IMR-90 (cell line): ENCODE data around the gene CHD6. TPM values are rescaled to one million over a fixed set of nuclear protein-coding genes. Genes with fewer than 3 reads are reported as not detected.

Experiments used
- ATAC-seq: fragments of 200-7000 bp; cut with Tn5 transposase; 2 replicates; pipeline ENCODE4 v1.9.1; 2020; ENCODE audit warnings: low read depth, mild to moderate bottlenecking, moderate library complexity
- BruUV-seq: library from RNA; stranded (reverse); fragments of 400-500 nt; replicated peaks from 2 replicates; lab custom pipeline; 2021; lab: Mats Ljungman, UMichigan
- CTCF ChIA-PET: fragments of 300-600 bp; formaldehyde crosslinking; extraction: SDS; loops from one replicate; lab custom pipeline; 2021; ENCODE audit warnings: antibody characterized with exemption; lab: Yijun Ruan, JAX
- POLR2A ChIA-PET: fragments of 300-600 bp; sonication (Branson Sonifier 250); formaldehyde crosslinking; loops from one replicate; lab custom pipeline; 2022; ENCODE audit warnings: antibody characterized with exemption; ENCODE audit not compliant: unreplicated experiment; lab: Charles Lee
- DNase-seq: peaks from one replicate; pipeline ENCODE4 v3.0.0; 2013
- H2AFZ ChIP-seq: replicated peaks from 2 replicates; pipeline ENCODE3; 2013; ENCODE audit warnings: low read length, mild to moderate bottlenecking; ENCODE audit not compliant: poor library complexity
- H2AK5ac ChIP-seq: 2 replicates; pipeline ENCODE4 v1.6.1; 2013; ENCODE audit warnings: low read depth, low read length, inconsistent platforms
- H2AK9ac ChIP-seq: replicated peaks from 2 replicates; pipeline ENCODE3; 2013; ENCODE audit warnings: mild to moderate bottlenecking, low read depth, low read length, moderate library complexity; ENCODE audit not compliant: poor library complexity
- H2BK120ac ChIP-seq: 2 replicates; pipeline ENCODE4 v1.6.1; 2013; ENCODE audit warnings: low read depth, low read length, inconsistent platforms
- H2BK15ac ChIP-seq: 3 replicates; pipeline ENCODE4 v1.6.1; 2013; ENCODE audit warnings: low read depth, low read length, inconsistent platforms
- H2BK20ac ChIP-seq: 2 replicates; pipeline ENCODE4 v1.6.1; 2013; ENCODE audit warnings: low read depth, mild to moderate bottlenecking, inconsistent platforms, low read length, moderate library complexity
- H2BK5ac ChIP-seq: 2 replicates; pipeline ENCODE4 v1.6.1; 2013; ENCODE audit warnings: mild to moderate bottlenecking, low read depth, low read length, inconsistent platforms; ENCODE audit not compliant: poor library complexity, severe bottlenecking
- H3K14ac ChIP-seq: replicated peaks from 2 replicates; pipeline ENCODE4 v1.6.1; 2013; ENCODE audit warnings: low read depth, low read length, inconsistent platforms
- H3K18ac ChIP-seq: 2 replicates; pipeline ENCODE4 v1.6.1; 2013; ENCODE audit warnings: low read depth, low read length, control low read depth
- H3K23ac ChIP-seq: 2 replicates; pipeline ENCODE4 v1.6.1; 2013; ENCODE audit warnings: low read depth, low read length, inconsistent platforms
- H3K27ac ChIP-seq: 2 replicates; pipeline ENCODE4 v1.5.1; 2013; ENCODE audit warnings: mild to moderate bottlenecking, control low read depth, low read length; ENCODE audit not compliant: insufficient read depth
- H3K27me3 ChIP-seq: 2 replicates; pipeline ENCODE4 v1.6.1; 2013; ENCODE audit warnings: low read length; ENCODE audit not compliant: control insufficient read depth, insufficient read depth
- H3K36me3 ChIP-seq: 2 replicates; pipeline ENCODE4 v1.6.1; 2013; ENCODE audit warnings: low read length, mixed read lengths; ENCODE audit not compliant: control insufficient read depth, insufficient read depth
- H3K4ac ChIP-seq: 2 replicates; pipeline ENCODE4 v1.6.1; 2013; ENCODE audit warnings: low read depth, low read length, inconsistent platforms
- H3K4me1 ChIP-seq: 2 replicates; pipeline ENCODE4 v1.6.1; 2013; ENCODE audit warnings: low read length, mixed read lengths; ENCODE audit not compliant: control insufficient read depth, insufficient read depth
- H3K4me2 ChIP-seq: 2 replicates; pipeline ENCODE4 v1.6.1; 2013; ENCODE audit warnings: low read depth, mild to moderate bottlenecking, control low read depth, low read length, moderate library complexity
- H3K4me3 ChIP-seq: 2 replicates; pipeline ENCODE4 v1.5.1; 2013; ENCODE audit warnings: low read depth, mild to moderate bottlenecking, control low read depth, low read length, moderate library complexity; ENCODE audit not compliant: insufficient read depth
- H3K56ac ChIP-seq: 2 replicates; pipeline ENCODE4 v1.6.1; 2013; ENCODE audit warnings: low read length, inconsistent platforms; ENCODE audit not compliant: insufficient read depth; ENCODE audit errors: extremely low read depth
- H3K79me1 ChIP-seq, 2 experiments: 2 replicates each; pipeline ENCODE4 v1.6.1; 2013; ENCODE audit warnings: low read length in 2 of 2, inconsistent platforms in 1 of 2, low read depth in 1 of 2
- H3K9ac ChIP-seq: 2 replicates; pipeline ENCODE4 v1.6.1; 2013; ENCODE audit warnings: low read depth, low read length, control low read depth
- H3K9me1 ChIP-seq: 2 replicates; pipeline ENCODE4 v1.6.1; 2013; ENCODE audit warnings: low read length, inconsistent platforms; ENCODE audit not compliant: insufficient read depth
- H3K9me3 ChIP-seq: 2 replicates; pipeline ENCODE4 v1.6.1; 2013; ENCODE audit warnings: low read length; ENCODE audit not compliant: control insufficient read depth, insufficient read depth
- H4K20me1 ChIP-seq: 2 replicates; pipeline ENCODE4 v1.6.1; 2013; ENCODE audit warnings: low read length, inconsistent platforms; ENCODE audit not compliant: insufficient read depth
- H4K5ac ChIP-seq: 2 replicates; pipeline ENCODE4 v1.6.1; 2013; ENCODE audit warnings: mild to moderate bottlenecking, low read depth, low read length, control low read depth
- H4K8ac ChIP-seq, 2 experiments: 2 replicates each; pipeline ENCODE4 v1.6.1; 2013; ENCODE audit warnings: low read depth in 2 of 2, low read length in 2 of 2, control low read depth in 1 of 2, inconsistent platforms in 1 of 2
- H4K91ac ChIP-seq: 2 replicates; pipeline ENCODE4 v1.6.1; 2013; ENCODE audit warnings: low read depth, low read length, inconsistent platforms; ENCODE audit not compliant: insufficient read depth
- CEBPB ChIP-seq: IDR thresholded peaks from 2 replicates; pipeline ENCODE4 v1.6.1; 2012; ENCODE audit warnings: low read depth, low read length, improper control_type of control experiment
- WGBS, 2 experiments: methylation state at CpG; one replicate each; pipeline versions ENCODE4 v1.1.5 to v1.1.7; 2013; ENCODE audit warnings: missing lambda C conversion rate in 2 of 2; ENCODE audit not compliant: insufficient read length in 1 of 2; ENCODE audit errors: extremely low coverage in 2 of 2; 5-methylcytosine and 5-hydroxymethylcytosine counted together
- dilution Hi-C: fragments of 300-500 bp; cut with HindIII; formaldehyde crosslinking; loops from one replicate; pipeline ENCODE4 v1.14.3; 2018; ENCODE audit warnings: low sequenced_read_pairs; ENCODE audit not compliant: unreplicated experiment
- in situ Hi-C: fragments of 300-500 bp; cut with MboI; formaldehyde crosslinking; loops from 3 replicates; pipeline ENCODE4 v1.14.3; 2019; ENCODE audit warnings: low sequenced_read_pairs, inconsistent platforms, mixed read lengths
- intact Hi-C: fragments of 100-400 bp; cut with micrococcal nuclease; formaldehyde crosslinking; loops from 2 replicates; pipeline ENCODE4 v1.10.0; 2022
- polyA plus RNA-seq, 3 experiments: library from polyadenylated mRNA; depleted of rRNA; stranded (reverse); fragments of >200 nt; gene quantifications; 2 replicates each; pipeline ENCODE4 v1.2.3, GENCODE V29; 2012; ENCODE audit warnings: low replicate concordance in 1 of 3
- total RNA-seq: library from RNA; depleted of rRNA; stranded (reverse); fragments of >200 nt; gene quantifications from 2 replicates; pipeline ENCODE4 v1.2.3, GENCODE V29; 2012
- TF ChIP-seq, protein P1 (sequence below): fragments of 150-350 bp; IDR thresholded peaks from 2 replicates; pipeline ENCODE4 v1.6.1; 2016; ENCODE audit warnings: low read depth, mild to moderate bottlenecking, low read length, moderate library complexity, borderline replicate concordance

The CHD6 gene
- total and polyA plus RNA-seq, 2 of the 4 experiments (the other 2 are of a cell fraction): 8.8 to 26.7 TPM

DNA sequence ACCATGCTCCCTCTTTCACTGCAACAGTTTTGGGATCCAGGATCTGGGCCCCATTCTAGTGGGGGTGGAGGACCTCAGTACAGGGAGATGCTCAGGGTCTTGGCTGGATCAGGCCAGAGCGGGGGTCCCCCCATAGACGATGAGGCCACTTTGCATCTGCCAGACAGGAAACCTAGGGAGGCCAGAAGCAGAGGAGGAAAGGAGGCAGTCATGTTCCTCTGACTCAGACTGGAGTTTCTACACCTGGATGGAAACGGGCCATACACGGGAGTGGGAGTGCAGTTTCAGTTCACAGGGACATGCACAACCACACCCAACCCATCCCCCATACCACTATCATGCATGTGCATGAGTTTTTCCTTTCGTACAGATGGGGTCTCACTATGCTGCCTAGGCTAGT is 248.0 kb downstream of the CHD6 start:
- no TSS peak for BruUV-seq
- Histone ChIP-seq H3K4ac (no peak overlapping the region), H3K4me1 (no peaks in the 10 kb centered on the region), H2AFZ (no peak overlapping the region), H2BK120ac (no peak overlapping the region), H3K18ac (no peak overlapping the region), H3K4me3 (no peak overlapping the region), H2AK9ac (no peak overlapping the region), H3K9me1 (no peaks in the 10 kb centered on the region), H4K5ac (no peak overlapping the region), H2BK5ac (no peak overlapping the region), H3K27me3 (peaks cover 71% of the 10 kb centered on the region), H3K4me2 (no peak overlapping the region), H4K20me1 (peaks cover 4% of the 10 kb centered on the region; the same call in 1 of the 2 replicates), H3K14ac (no peak overlapping the region), H2BK15ac (no peak overlapping the region), H3K23ac (no peak overlapping the region), H3K9ac (no peak overlapping the region), H2AK5ac (no peak overlapping the region), H2BK20ac (no peak overlapping the region), H4K91ac (no peak overlapping the region), H3K36me3 (no peaks in the 10 kb centered on the region), H3K79me1 (no peaks in the 10 kb centered on the region), H4K8ac (no peak overlapping the region), H3K9me3 (peaks cover 4% of the 10 kb centered on the region; the same call in 1 of the 2 replicates), H3K56ac (no peak overlapping the region), H3K27ac (no peak overlapping the region)
- ATAC-seq: no peak
- POLR2A ChIA-PET: no interaction called here
- DNase-seq: no peak
- no peak for TF ChIP-seq CEBPB
- TF ChIP-seq, protein P1, sequence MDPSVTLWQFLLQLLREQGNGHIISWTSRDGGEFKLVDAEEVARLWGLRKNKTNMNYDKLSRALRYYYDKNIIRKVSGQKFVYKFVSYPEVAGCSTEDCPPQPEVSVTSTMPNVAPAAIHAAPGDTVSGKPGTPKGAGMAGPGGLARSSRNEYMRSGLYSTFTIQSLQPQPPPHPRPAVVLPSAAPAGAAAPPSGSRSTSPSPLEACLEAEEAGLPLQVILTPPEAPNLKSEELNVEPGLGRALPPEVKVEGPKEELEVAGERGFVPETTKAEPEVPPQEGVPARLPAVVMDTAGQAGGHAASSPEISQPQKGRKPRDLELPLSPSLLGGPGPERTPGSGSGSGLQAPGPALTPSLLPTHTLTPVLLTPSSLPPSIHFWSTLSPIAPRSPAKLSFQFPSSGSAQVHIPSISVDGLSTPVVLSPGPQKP: no peak
- dilution Hi-C loops: no loop called here
- CTCF ChIA-PET: no interaction called here
- intact Hi-C loops: no loop called here
- 33% methylated on average over 1 of the region's 5 CpGs; no CpG with 5 or more reads in 1 of the 2 experiments for WGBS, 2 experiments
- in situ Hi-C loops: no loop called here
